SK-N-MC (cell line): ENCODE data around the gene HIP1.
"Not testable (repeated sequence)": the region's sequence is repeated elsewhere in the genome, so short reads cannot be mapped to it uniquely, and the experiment has no call there.

Experiments used
- DNase-seq: peaks from one replicate; pipeline ENCODE4 v3.0.0-alpha.2; 2011; ENCODE audit warnings: low read depth, low spot score
- H3K27ac ChIP-seq: fragments of 200-600 bp; sonication (generic); 2 replicates; pipeline ENCODE4 v1.5.1; 2016; ENCODE audit warnings: mixed run types
- H3K36me3 ChIP-seq: fragments of 200-600 bp; sonication (generic); 2 replicates; pipeline ENCODE4 v1.6.1; 2017; ENCODE audit warnings: antibody characterized with exemption, low read length, mixed read lengths; ENCODE audit not compliant: insufficient read depth
- H3K4me3 ChIP-seq: fragments of 200-600 bp; sonication (generic); 2 replicates; pipeline ENCODE4 v1.5.1; 2016
- H3K9ac ChIP-seq: fragments of 200-600 bp; sonication (generic); 2 replicates; pipeline ENCODE4 v1.8.0; 2017; ENCODE audit warnings: mixed run types, mixed read lengths; ENCODE audit not compliant: insufficient read length
- H3K9me3 ChIP-seq: fragments of 200-600 bp; sonication (generic); 2 replicates; pipeline ENCODE4 v1.6.1; 2017; ENCODE audit warnings: low read depth, mild to moderate bottlenecking, antibody characterized with exemption, low read length, moderate library complexity, mixed read lengths
- EZH2 ChIP-seq: fragments of 200-600 bp; sonication (generic); IDR thresholded peaks from one replicate; pipeline ENCODE4 v1.6.1; 2017; ENCODE audit warnings: antibody characterized with exemption
- FOXP2 ChIP-seq: optimal IDR thresholded peaks from 2 replicates; pipeline ENCODE3; 2011; ENCODE audit warnings: mild to moderate bottlenecking, moderate library complexity; ENCODE audit not compliant: insufficient read depth; ENCODE audit errors: extremely low read length, control extremely low read depth
- POLR2AphosphoS5 ChIP-seq: IDR thresholded peaks from 2 replicates; pipeline ENCODE4 v1.6.1; 2012; ENCODE audit warnings: mild to moderate bottlenecking, low read depth, low read length, borderline replicate concordance

HIP1 gene

GRCh38 chr7:75572814-75573213 lies 165.9 kb downstream of the HIP1 start:
- Histone ChIP-seq H3K9ac (no peak overlapping the region), H3K4me3 (no peak overlapping the region), H3K9me3 (no peaks in the 10 kb centered on the region), H3K36me3 (peaks cover 2% of the 10 kb centered on the region; the same call in 1 of the 2 replicates), H3K27ac (no peak overlapping the region)
- TF ChIP-seq EZH2 (no peak), POLR2AphosphoS5 (no peak), FOXP2 (no peak)
- no peak for DNase-seq

- no peak for DNase-seq
- peaks cover 2% of the 10 kb centered on the region; the same call in 1 of the 2 replicates for H3K36me3 ChIP-seq
- H3K9me3 ChIP-seq = no peaks in the 10 kb centered on the region
- H3K9ac ChIP-seq = no peak overlapping the region
- no peak overlapping the region for H3K27ac ChIP-seq
- TF ChIP-seq POLR2AphosphoS5 (no peak), EZH2 (no peak), FOXP2 (no peak)
- no peak overlapping the region for H3K4me3 ChIP-seq
Observed at GRCh38 chr7:75572396-75572795, 166.3 kb downstream of the HIP1 start.

GRCh38 chr7:75571209-75571608 lies 167.5 kb downstream of the HIP1 start:
- Histone ChIP-seq H3K9me3 (no peaks in the 10 kb centered on the region), H3K36me3 (peaks cover 2% of the 10 kb centered on the region; the same call in 1 of the 2 replicates), H3K27ac (no peak overlapping the region), H3K4me3 (no peak overlapping the region), H3K9ac (no peak overlapping the region)
- no peak for DNase-seq
- TF ChIP-seq FOXP2 (no peak), POLR2AphosphoS5 (no peak), EZH2 (no peak)

- H3K9me3 ChIP-seq, DNase-seq, H3K4me3 ChIP-seq, H3K27ac ChIP-seq, H3K36me3 ChIP-seq, H3K9ac ChIP-seq: not testable (repeated sequence)
Observed at GRCh38 chr7:75569629-75570282, 169.0 kb downstream of the HIP1 start.

GRCh38 chr7:75567948-75568595 lies 170.7 kb downstream of the HIP1 start:
- Histone ChIP-seq H3K4me3 (no peak overlapping the region), H3K9me3 (no peaks in the 10 kb centered on the region), H3K27ac (no peak overlapping the region), H3K9ac (no peak overlapping the region), H3K36me3 (no peaks in the 10 kb centered on the region; the same call in 1 of the 2 replicates)
- no peak for TF ChIP-seq EZH2
- TF ChIP-seq POLR2AphosphoS5 = no peak
- no peak for TF ChIP-seq FOXP2
- DNase-seq = no peak

- no peak overlapping the region for H3K27ac ChIP-seq
- no peaks in the 10 kb centered on the region for H3K9me3 ChIP-seq
- H3K9ac ChIP-seq = no peak overlapping the region
- no peak for DNase-seq
- TF ChIP-seq FOXP2 = no peak
- H3K4me3 ChIP-seq = no peak overlapping the region
- H3K36me3 ChIP-seq = peaks cover 3% of the 10 kb centered on the region; the same call in 1 of the 2 replicates
Observed at GRCh38 chr7:75565132-75565837, 173.5 kb downstream of the HIP1 start.

GRCh38 chr7:75563171-75563570 lies 175.6 kb downstream of the HIP1 start:
- no peak for TF ChIP-seq POLR2AphosphoS5
- no peak for TF ChIP-seq EZH2
- TF ChIP-seq FOXP2 = no peak
- peaks cover 3% of the 10 kb centered on the region; the same call in 1 of the 2 replicates for H3K36me3 ChIP-seq
- H3K4me3 ChIP-seq = no peak overlapping the region

GRCh38 chr7:75559976-75560365 lies 178.8 kb downstream of the HIP1 start:
- Histone ChIP-seq H3K36me3 (peaks cover 6% of the 10 kb centered on the region; the same call in 1 of the 2 replicates), H3K9me3 (no peaks in the 10 kb centered on the region), H3K27ac (no peak overlapping the region), H3K4me3 (no peak overlapping the region), H3K9ac (no peak overlapping the region)
- DNase-seq = no peak
- TF ChIP-seq EZH2 (no peak), POLR2AphosphoS5 (no peak), FOXP2 (no peak)

More at GRCh38 chr7:75563171-75563570, 175.6 kb downstream of the HIP1 start:
- no peaks in the 10 kb centered on the region for H3K9me3 ChIP-seq
- H3K9ac ChIP-seq = no peak overlapping the region
- no peak overlapping the region for H3K27ac ChIP-seq
- DNase-seq = no peak

- DNase-seq = no peak
- peaks cover 6% of the 10 kb centered on the region; the same call in 1 of the 2 replicates for H3K36me3 ChIP-seq
- TF ChIP-seq POLR2AphosphoS5 = no peak
- no peak for TF ChIP-seq EZH2
- no peak for TF ChIP-seq FOXP2
- H3K4me3 ChIP-seq = no peak overlapping the region
- no peaks in the 10 kb centered on the region for H3K9me3 ChIP-seq
- no peak overlapping the region for H3K27ac ChIP-seq
- no peak overlapping the region for H3K9ac ChIP-seq
Observed at GRCh38 chr7:75559355-75559975, 179.3 kb downstream of the HIP1 start.

GRCh38 chr7:75556835-75557234 lies 181.9 kb downstream of the HIP1 start:
- H3K27ac ChIP-seq, H3K36me3 ChIP-seq, H3K9ac ChIP-seq, H3K4me3 ChIP-seq, H3K9me3 ChIP-seq, DNase-seq: not testable (repeated sequence)
